H9 (cell line): ENCODE data around the gene ZBTB7A. TPM values are rescaled to one million over a fixed set of nuclear protein-coding genes. Genes with fewer than 3 reads are reported as not detected.

ENCODE experiments used
- DNase-seq: peaks from one replicate; pipeline ENCODE4 v3.0.0-alpha.2; 2017
- H2AFZ ChIP-seq: one replicate; pipeline ENCODE4 v1.6.1; 2013; ENCODE audit warnings: mild to moderate bottlenecking, low read length, control low read depth, moderate library complexity
- H2AK5ac ChIP-seq: 2 replicates; pipeline ENCODE4 v1.6.1; 2013; ENCODE audit warnings: low read length, control low read depth, mixed read lengths; ENCODE audit not compliant: insufficient read length
- H2BK120ac ChIP-seq: one replicate; pipeline ENCODE4 v1.6.1; 2013; ENCODE audit warnings: low read depth, mild to moderate bottlenecking, low read length, control low read depth, inconsistent platforms; ENCODE audit not compliant: poor library complexity, severe bottlenecking
- H2BK12ac ChIP-seq: 2 replicates; pipeline ENCODE4 v1.6.1; 2013; ENCODE audit warnings: low read length, control low read depth, mixed read lengths, low read depth; ENCODE audit not compliant: insufficient read length
- H2BK15ac ChIP-seq: 2 replicates; pipeline ENCODE4 v1.6.1; 2013; ENCODE audit warnings: low read depth, low read length, control low read depth
- H2BK20ac ChIP-seq: one replicate; pipeline ENCODE4 v1.6.1; 2013; ENCODE audit warnings: low read depth, mild to moderate bottlenecking, low read length, control low read depth, inconsistent platforms; ENCODE audit not compliant: poor library complexity, severe bottlenecking
- H2BK5ac ChIP-seq: 2 replicates; pipeline ENCODE4 v1.6.1; 2013; ENCODE audit warnings: low read length, control low read depth, mixed read lengths; ENCODE audit not compliant: insufficient read length
- H3K14ac ChIP-seq: 2 replicates; pipeline ENCODE4 v1.6.1; 2013; ENCODE audit warnings: low read length, control low read depth; ENCODE audit not compliant: insufficient read depth
- H3K18ac ChIP-seq: 2 replicates; pipeline ENCODE4 v1.6.1; 2013; ENCODE audit warnings: low read depth, mild to moderate bottlenecking, mixed read lengths, low read length, control low read depth; ENCODE audit not compliant: insufficient read length
- H3K23ac ChIP-seq: 2 replicates; pipeline ENCODE4 v1.6.1; 2013; ENCODE audit warnings: low read length, control low read depth, mixed read lengths, low read depth; ENCODE audit not compliant: insufficient read length
- H3K23me2 ChIP-seq: 2 replicates; pipeline ENCODE4 v1.6.1; 2013; ENCODE audit warnings: low read depth, mild to moderate bottlenecking, mixed read lengths, low read length, control low read depth; ENCODE audit not compliant: insufficient read length, poor library complexity, severe bottlenecking
- H3K27ac ChIP-seq: 2 replicates; pipeline ENCODE4 v1.5.1; 2013; ENCODE audit warnings: low read length, control low read depth, mixed read lengths, low read depth; ENCODE audit not compliant: insufficient read length
- H3K27me3 ChIP-seq: 2 replicates; pipeline ENCODE4 v1.6.1; 2013; ENCODE audit warnings: low read length, control low read depth, inconsistent platforms; ENCODE audit not compliant: insufficient read depth
- H3K4ac ChIP-seq: 2 replicates; pipeline ENCODE4 v1.6.1; 2013; ENCODE audit warnings: low read depth, mild to moderate bottlenecking, control low read depth, inconsistent platforms, low read length, moderate library complexity
- H3K4me1 ChIP-seq: 2 replicates; pipeline ENCODE4 v1.6.1; 2013; ENCODE audit warnings: low read length, control low read depth, inconsistent platforms; ENCODE audit not compliant: insufficient read depth
- H3K4me2 ChIP-seq: 2 replicates; pipeline ENCODE4 v1.6.1; 2013; ENCODE audit warnings: low read length, control low read depth, mixed read lengths; ENCODE audit not compliant: insufficient read length, insufficient read depth
- H3K56ac ChIP-seq: 2 replicates; pipeline ENCODE4 v1.6.1; 2013; ENCODE audit warnings: low read depth, mild to moderate bottlenecking, mixed read lengths, low read length, control low read depth; ENCODE audit not compliant: insufficient read length
- H3K79me1 ChIP-seq: 2 replicates; pipeline ENCODE4 v1.6.1; 2013; ENCODE audit warnings: low read depth, mild to moderate bottlenecking, moderate library complexity, low read length, control low read depth, inconsistent platforms; ENCODE audit not compliant: insufficient read depth, poor library complexity, severe bottlenecking
- H3K79me2 ChIP-seq: 2 replicates; pipeline ENCODE4 v1.6.1; 2013; ENCODE audit warnings: low read length, control low read depth, inconsistent platforms; ENCODE audit not compliant: insufficient read depth
- H3K9ac ChIP-seq: 2 replicates; pipeline ENCODE4 v1.6.1; 2013; ENCODE audit warnings: low read length, control low read depth, mixed read lengths; ENCODE audit not compliant: insufficient read length; ENCODE audit errors: extremely low read depth
- H3K9me3 ChIP-seq: one replicate; pipeline ENCODE4 v1.6.1; 2013; ENCODE audit warnings: low read depth, low read length, inconsistent platforms; ENCODE audit not compliant: control insufficient read depth
- H3T11ph ChIP-seq: one replicate; pipeline ENCODE4 v1.6.1; 2013; ENCODE audit warnings: mild to moderate bottlenecking, low read length, control low read depth, inconsistent platforms
- H4K20me1 ChIP-seq: one replicate; pipeline ENCODE4 v1.6.1; 2013; ENCODE audit not compliant: control insufficient read depth, insufficient read length, insufficient read depth
- H4K5ac ChIP-seq: 2 replicates; pipeline ENCODE4 v1.6.1; 2013; ENCODE audit warnings: low read depth, mild to moderate bottlenecking, mixed read lengths, low read length, control low read depth; ENCODE audit not compliant: insufficient read length
- H4K8ac ChIP-seq: replicated peaks from 2 replicates; pipeline ENCODE4 v1.6.1; 2013; ENCODE audit warnings: low read length, control low read depth, mixed read lengths, low read depth; ENCODE audit not compliant: insufficient read length
- H4K91ac ChIP-seq: 2 replicates; pipeline ENCODE4 v1.6.1; 2013; ENCODE audit warnings: low read depth, mild to moderate bottlenecking, moderate library complexity, mixed read lengths, low read length, control low read depth; ENCODE audit not compliant: insufficient read length
- H3K27ac Mint-ChIP-seq, 3 experiments: 2 replicates in 2 of 3; 3 replicates in 1 of 3; pipeline ENCODE4 v1.8.0; 2020 to 2021; ENCODE audit warnings: mixed read lengths in 3 of 3, mild to moderate bottlenecking in 1 of 3, moderate library complexity in 1 of 3
- H3K27me3 Mint-ChIP-seq: 2 replicates; pipeline ENCODE4 v1.8.0; 2021; ENCODE audit warnings: low read depth, mild to moderate bottlenecking, moderate library complexity, mixed read lengths
- H3K36me3 Mint-ChIP-seq, 3 experiments: 2 replicates in 2 of 3; 3 replicates in 1 of 3; pipeline ENCODE4 v1.8.0; 2020 to 2021; ENCODE audit warnings: low read depth in 3 of 3, mixed read lengths in 3 of 3; ENCODE audit not compliant: insufficient read depth in 1 of 3
- H3K4me1 Mint-ChIP-seq, 2 experiments: 2 replicates each; pipeline ENCODE4 v1.8.0; 2020; ENCODE audit warnings: mixed read lengths in 2 of 2
- H3K4me3 Mint-ChIP-seq, 2 experiments: 2 replicates in 1 of 2; 3 replicates in 1 of 2; pipeline ENCODE4 v1.8.0; 2020 to 2021; ENCODE audit warnings: mild to moderate bottlenecking in 2 of 2, mixed read lengths in 2 of 2, moderate library complexity in 1 of 2
- H3K9me3 Mint-ChIP-seq, 2 experiments: 2 replicates in 1 of 2; 3 replicates in 1 of 2; pipeline ENCODE4 v1.8.0; 2020; ENCODE audit warnings: mild to moderate bottlenecking in 2 of 2, mixed read lengths in 2 of 2, moderate library complexity in 1 of 2
- CTCF ChIP-seq: fragments of 200-600 bp; sonication (generic); conservative IDR thresholded peaks from 3 replicates; pipeline ENCODE4 v1.8.0; 2021; ENCODE audit warnings: antibody characterized with exemption, mild to moderate bottlenecking
- WGBS: extraction: QIAGEN DNeasy Blood & Tissue Kit; methylation state at CpG from one replicate; pipeline ENCODE4 v1.1.7; 2013; ENCODE audit warnings: missing lambda C conversion rate, low lambda C conversion rate, mixed read lengths; ENCODE audit not compliant: insufficient read length; ENCODE audit errors: extremely low coverage; 5-methylcytosine and 5-hydroxymethylcytosine counted together
- total RNA-seq: library from RNA; stranded (reverse); gene quantifications from 2 replicates; pipeline ENCODE4 v1.2.1, GENCODE V29; 2021

ZBTB7A gene
- total RNA-seq, 1 experiment from 2014 or later, result 24.9 TPM

- H3K18ac ChIP-seq, result no peak overlapping the region
- Mint-ChIP-seq H3K4me1 (no peaks in the 10 kb centered on the region), H3K9me3 (no peaks in the 10 kb centered on the region), H3K4me3 (no peak overlapping the region), H3K27ac (no peak overlapping the region), H3K27me3 (no peaks in the 10 kb centered on the region), H3K36me3 (peaks cover 7 to 47% (median 38%) of the 10 kb centered on the region in 3 experiments; a peak in 6 of 7 replicates)
- H3K27ac ChIP-seq, result no peak overlapping the region
- H3K9ac ChIP-seq, result no peak overlapping the region
- no peaks in the 10 kb centered on the region for H3K23me2 ChIP-seq
- H3K56ac ChIP-seq, result no peak overlapping the region
- H2BK12ac ChIP-seq, result no peak overlapping the region
- no peak overlapping the region for H2BK120ac ChIP-seq
- WGBS, result no CpG with 5 or more reads among the region's 18 CpGs
- H3K27me3 ChIP-seq, result no peaks in the 10 kb centered on the region
- no peak overlapping the region for H2AK5ac ChIP-seq
- H3K79me1 ChIP-seq, result no peaks in the 10 kb centered on the region
- no peak overlapping the region for H2BK15ac ChIP-seq
- no peak overlapping the region for H3T11ph ChIP-seq
- no peak overlapping the region for H4K5ac ChIP-seq
- H3K14ac ChIP-seq, result no peak overlapping the region
- H4K20me1 ChIP-seq, result no peaks in the 10 kb centered on the region
- no peak overlapping the region for H4K8ac ChIP-seq
- no peak overlapping the region for H3K4ac ChIP-seq
- no peak overlapping the region for H2BK5ac ChIP-seq
- no peak for DNase-seq
- TF ChIP-seq CTCF, result no peak
- H3K23ac ChIP-seq, result no peak overlapping the region
- no peak overlapping the region for H4K91ac ChIP-seq
- H3K79me2 ChIP-seq, result no peaks in the 10 kb centered on the region
- H3K4me1 ChIP-seq, result no peaks in the 10 kb centered on the region
- H2BK20ac ChIP-seq, result no peak overlapping the region
- H3K9me3 ChIP-seq, result no peaks in the 10 kb centered on the region
- H2AFZ ChIP-seq, result no peak overlapping the region
- no peak overlapping the region for H3K4me2 ChIP-seq
Observed at GRCh38 chr19:4029247-4029614, 37.5 kb downstream of the ZBTB7A start.
